Right renal pelvis (tissue), 4 donors: Measurements from ENCODE around the gene IRF2BP2. TPM values are rescaled to one million over a fixed set of nuclear protein-coding genes. Genes with fewer than 3 reads are reported as not detected.

Experiments
- DNase-seq, 4 donors: peaks; one replicate each; pipeline ENCODE4 v3.0.0-alpha.2; 2013; ENCODE audit warnings: low read depth in 4 of 4, low spot score in 3 of 4, missing footprints in 1 of 4
- polyA plus RNA-seq, 4 donors: library from polyadenylated mRNA; unstranded; fragments of 120-200 nt; gene quantifications; one replicate each; pipeline ENCODE4 v1.2.1, GENCODE V29; 2013; ENCODE audit not compliant: insufficient read length in 4 of 4

IRF2BP2 gene
- polyA plus RNA-seq, 4 donors = 151 to 163 (median 159) TPM

- no peak for DNase-seq
Measured at GRCh38 chr1:234559902-234560676, 49.9 kb downstream of the IRF2BP2 start.

DNA sequence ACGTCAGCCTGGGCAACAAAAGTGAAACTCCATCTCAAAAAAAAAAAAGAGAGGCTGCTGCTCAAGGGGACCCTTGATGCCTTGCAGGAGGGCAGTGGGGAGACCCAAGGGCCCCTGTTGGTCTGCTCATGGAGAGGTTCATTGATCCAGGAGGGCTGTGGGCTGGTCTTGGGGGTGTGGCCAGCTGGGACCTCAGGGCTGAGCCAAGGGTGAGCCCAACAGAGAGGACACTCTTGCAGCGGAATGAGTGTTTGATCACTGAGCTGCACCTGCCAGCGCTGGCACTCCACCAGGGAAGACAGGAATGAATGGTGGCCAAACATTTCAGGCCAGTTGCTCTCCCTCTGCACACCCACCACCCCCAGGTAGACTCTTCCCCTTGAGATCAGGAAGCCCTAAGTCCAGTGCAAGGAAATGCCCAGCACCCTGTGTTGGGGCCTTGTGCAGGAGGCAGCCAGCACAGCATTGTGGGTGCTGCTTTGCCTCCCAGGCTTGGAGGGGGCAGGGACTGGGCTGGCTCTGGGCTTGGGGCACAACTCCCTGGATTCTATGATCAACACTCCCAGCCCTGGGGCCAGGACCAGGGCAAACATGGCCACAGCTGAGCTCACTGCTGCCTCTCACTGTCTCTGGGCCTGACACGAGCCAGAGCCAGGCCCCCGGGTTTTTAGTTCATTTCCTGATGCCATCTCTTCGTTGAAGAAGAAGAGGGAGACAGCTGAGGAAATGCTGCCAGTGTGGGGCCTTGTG is 50.7 kb downstream of the IRF2BP2 start:
- no peak for DNase-seq

GRCh38 chr1:234558330-234558836 is 51.6 kb downstream of the IRF2BP2 start:
- no peak for DNase-seq

DNA sequence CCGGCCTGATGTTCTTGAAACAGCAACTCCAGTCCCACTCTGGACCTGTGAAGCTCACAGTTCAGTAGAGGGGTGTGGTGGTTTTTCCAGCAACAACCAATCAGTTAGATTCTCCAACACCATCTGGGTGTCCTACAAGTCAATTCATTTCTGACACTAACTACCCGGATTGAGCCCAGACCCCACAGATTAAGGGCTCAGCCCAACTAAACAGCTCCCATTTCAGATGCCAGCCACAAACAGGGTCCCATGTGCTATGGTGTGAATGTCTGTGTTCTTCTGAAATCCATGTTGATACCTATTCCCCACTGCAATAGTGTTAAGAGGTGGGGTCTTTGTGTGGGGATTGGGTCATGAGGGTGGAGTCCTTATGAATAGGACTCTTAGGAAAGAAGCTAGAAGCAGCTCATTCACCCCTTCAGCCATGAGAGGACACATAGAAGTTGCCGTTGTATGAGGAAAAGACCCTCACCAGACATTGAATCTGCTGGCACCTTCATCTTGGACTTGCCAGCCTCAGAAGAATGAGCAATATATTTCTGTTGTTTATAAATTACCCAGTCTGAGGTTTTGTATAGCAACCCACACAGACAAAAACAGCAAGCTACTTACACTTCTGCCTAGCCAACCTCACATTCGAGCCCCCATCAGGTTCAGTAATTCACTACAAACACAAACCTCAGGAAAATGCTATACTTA is 53.6 kb downstream of the IRF2BP2 start:
- DNase-seq = no peak

DNA sequence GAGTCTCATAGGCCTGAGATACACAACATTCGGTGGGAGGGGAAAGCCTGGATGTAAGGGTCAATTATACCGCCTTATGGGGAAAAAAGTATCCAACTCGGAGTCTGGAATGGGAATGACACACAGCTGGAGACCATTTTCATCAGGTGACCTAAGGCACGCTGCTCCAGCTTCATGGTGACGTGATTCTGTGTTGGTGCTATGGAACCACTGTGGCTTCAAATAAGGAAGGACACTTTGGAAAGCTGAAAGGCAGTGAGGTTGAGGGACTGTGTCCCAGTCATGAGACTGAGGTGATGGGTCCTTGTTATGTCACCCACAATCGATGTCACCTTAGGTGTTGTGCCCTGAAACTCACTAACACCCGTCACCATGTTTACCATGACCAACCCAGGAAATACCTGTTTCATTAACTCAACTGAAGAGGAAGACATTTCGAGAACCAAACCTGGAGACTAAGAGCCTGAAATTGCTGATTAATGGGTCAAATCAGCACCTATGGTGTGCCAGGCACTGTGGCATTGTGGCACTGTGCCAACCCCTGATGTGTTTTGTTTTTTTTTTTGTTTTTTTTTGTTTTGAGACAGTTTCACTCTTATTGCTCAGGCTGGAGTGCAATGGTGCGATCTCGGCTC is 54.5 kb downstream of the IRF2BP2 start:
- no peak for DNase-seq

DNA sequence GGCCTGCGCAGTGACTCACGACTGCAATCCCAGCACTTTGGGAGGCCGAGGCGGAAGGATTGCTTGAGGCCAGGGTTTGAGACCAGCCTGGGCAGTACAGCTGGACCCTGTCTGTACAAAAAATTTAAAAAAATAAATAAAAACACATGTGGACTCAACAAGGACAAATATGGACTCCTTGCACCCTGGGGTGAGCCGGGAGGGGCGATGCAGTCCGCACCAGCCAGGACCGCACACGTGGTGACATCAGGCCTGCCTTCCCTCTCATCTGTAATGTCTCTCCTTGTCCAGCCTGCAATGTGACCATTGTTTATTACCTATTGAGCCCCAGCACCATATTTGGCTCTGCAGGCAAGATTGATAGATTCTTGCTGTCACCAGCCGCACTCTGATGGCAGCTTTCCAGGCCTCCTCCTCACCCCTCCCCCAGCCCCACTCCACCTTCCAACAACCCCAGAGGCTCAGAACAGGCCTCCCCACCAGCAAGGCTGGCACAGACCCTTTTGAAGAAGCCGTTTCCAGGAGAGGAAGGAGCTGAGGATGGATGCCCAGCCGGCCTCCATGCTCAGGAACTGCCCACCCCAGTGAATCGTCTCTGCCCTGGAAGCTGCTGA is 55.2 kb downstream of the IRF2BP2 start:
- no peak for DNase-seq

Other genes starting within 250 kb of the IRF2BP2 start
- 10 to 100 TPM; 33.1 to 40.7 (median 37.8) TPM for gene COA6, start 236.7 kb downstream of the IRF2BP2 start, polyA plus RNA-seq
- gene TARBP1, start 131.0 kb downstream of the IRF2BP2 start, polyA plus RNA-seq = 10 to 100 TPM; 44.3 to 64.1 (median 50.4) TPM